H1 (cell line): ENCODE measurements around the gene GJB4. TPM values are rescaled to one million over a fixed set of nuclear protein-coding genes. Genes with fewer than 3 reads are reported as not detected.
A peak's percentile ranks its signal among the peaks of the same experiment; 100 is the strongest.

Experiments used
- CTCF ChIA-PET: fragments of 300-600 bp; sonication (Branson Sonifier 250); formaldehyde crosslinking; loops from one replicate; lab custom pipeline; 2021; ENCODE audit not compliant: partially characterized antibody; lab: Charles Lee
- POLR2A ChIA-PET: fragments of 300-600 bp; sonication (Branson Sonifier 250); formaldehyde crosslinking; loops from one replicate; lab custom pipeline; 2021; ENCODE audit warnings: inconsistent platforms; ENCODE audit not compliant: partially characterized antibody; lab: Charles Lee
- DNase-seq, 2 experiments: peaks; one replicate each; pipeline versions ENCODE4 v3.0.0 to v3.0.0-alpha.2; 2010 to 2022; ENCODE audit warnings: low spot score in 2 of 2, low read depth in 1 of 2, mixed read lengths in 1 of 2
- FAIRE-seq: peaks from 2 replicates; lab custom pipeline; 2011; peaks lifted over from hg19 to GRCh38; lab: Jason Lieb, UNC
- H2AFZ ChIP-seq: 2 replicates; pipeline ENCODE4 v1.8.1; 2012; ENCODE audit warnings: low read length, inconsistent platforms
- H2AK5ac ChIP-seq: 2 replicates; pipeline ENCODE4 v1.6.1; 2013; ENCODE audit warnings: low read depth, low read length
- H2BK120ac ChIP-seq: replicated peaks from 2 replicates; pipeline ENCODE3; 2013; ENCODE audit warnings: low read depth, low read length, inconsistent platforms
- H2BK12ac ChIP-seq: 2 replicates; pipeline ENCODE4 v1.6.1; 2013; ENCODE audit warnings: low read depth, low read length
- H2BK15ac ChIP-seq: 2 replicates; pipeline ENCODE4 v1.6.1; 2013; ENCODE audit warnings: low read length
- H2BK20ac ChIP-seq: 2 replicates; pipeline ENCODE4 v1.6.1; 2013; ENCODE audit warnings: low read length
- H2BK5ac ChIP-seq: 2 replicates; pipeline ENCODE4 v1.6.1; 2013; ENCODE audit warnings: low read depth, low read length
- H3K14ac ChIP-seq: 2 replicates; pipeline ENCODE4 v1.6.1; 2013; ENCODE audit warnings: inconsistent platforms; ENCODE audit not compliant: insufficient read length
- H3K18ac ChIP-seq: 2 replicates; pipeline ENCODE4 v1.6.1; 2013; ENCODE audit warnings: low read length; ENCODE audit errors: extremely low read depth
- H3K23ac ChIP-seq: 2 replicates; pipeline ENCODE4 v1.6.1; 2013; ENCODE audit warnings: inconsistent platforms; ENCODE audit not compliant: insufficient read length
- H3K23me2 ChIP-seq: 2 replicates; pipeline ENCODE4 v1.6.1; 2013; ENCODE audit warnings: low read depth, low read length
- H3K27ac ChIP-seq: 2 replicates; pipeline ENCODE4 v1.6.1; 2011; ENCODE audit warnings: low read depth, low read length, inconsistent platforms
- H3K27me3 ChIP-seq, 4 experiments: replicated peaks in 1 of 4; 1 replicate in 1 of 4; 2 replicates in 3 of 4; pipeline versions ENCODE4 v1.6.1 to v1.8.1; 2011 to 2013; ENCODE audit warnings: low read length in 3 of 4, mild to moderate bottlenecking in 3 of 4, inconsistent platforms in 2 of 4, mixed read lengths in 2 of 4, moderate library complexity in 1 of 4; ENCODE audit not compliant: control insufficient read depth in 3 of 4, insufficient read depth in 3 of 4; ENCODE audit errors: extremely low read depth in 1 of 4
- H3K36me3 ChIP-seq, 4 experiments: 2 replicates each; pipeline versions ENCODE4 v1.6.1 to v1.8.1; 2011 to 2013; ENCODE audit warnings: mild to moderate bottlenecking in 4 of 4, low read length in 3 of 4, moderate library complexity in 2 of 4, control low read depth in 1 of 4, inconsistent platforms in 1 of 4; ENCODE audit not compliant: insufficient read depth in 4 of 4, control insufficient read depth in 2 of 4
- H3K4ac ChIP-seq: replicated peaks from 2 replicates; pipeline ENCODE3; 2013; ENCODE audit warnings: low read length, low read depth, mixed read lengths, inconsistent platforms; ENCODE audit not compliant: insufficient read length
- H3K4me1 ChIP-seq, 4 experiments: replicated peaks in 1 of 4; 1 replicate in 1 of 4; 2 replicates in 3 of 4; pipeline versions ENCODE4 v1.6.1 to v1.8.1; 2011 to 2013; ENCODE audit warnings: low read length in 3 of 4, inconsistent platforms in 2 of 4, mixed read lengths in 1 of 4; ENCODE audit not compliant: insufficient read depth in 4 of 4, control insufficient read depth in 3 of 4
- H3K4me2 ChIP-seq, 2 experiments: 2 replicates each; pipeline versions ENCODE4 v1.6.1 to v1.8.1; 2011 to 2013; ENCODE audit warnings: low read depth in 2 of 2, low read length in 2 of 2, control low read depth in 1 of 2, inconsistent platforms in 1 of 2, mild to moderate bottlenecking in 1 of 2; ENCODE audit not compliant: insufficient read depth in 1 of 2
- H3K4me3 ChIP-seq, 4 experiments: fragments of 200-600, 300-600 bp in 1 of 4; sonication (generic), shearing (Covaris generic), sonication (Bioruptor Twin) in 1 of 4; 2 replicates each; pipeline versions ENCODE4 v1.5.1 to v1.8.1; 2011 to 2016; ENCODE audit warnings: low read length in 4 of 4, low read depth in 3 of 4, control low read depth in 2 of 4, inconsistent platforms in 2 of 4, mild to moderate bottlenecking in 2 of 4, mixed read lengths in 1 of 4, moderate library complexity in 1 of 4; ENCODE audit not compliant: insufficient read depth in 2 of 4; ENCODE audit errors: extremely low read depth in 1 of 4
- H3K56ac ChIP-seq: replicated peaks from 2 replicates; pipeline ENCODE3; 2013; ENCODE audit warnings: low read depth, mild to moderate bottlenecking, mixed read lengths, low read length, inconsistent platforms; ENCODE audit not compliant: insufficient read length
- H3K79me1 ChIP-seq: 2 replicates; pipeline ENCODE4 v1.6.1; 2013; ENCODE audit warnings: low read depth, low read length, control low read depth
- H3K79me2 ChIP-seq, 2 experiments: 2 replicates each; pipeline versions ENCODE4 v1.6.1 to v1.8.1; 2012 to 2013; ENCODE audit warnings: low read length in 2 of 2, mild to moderate bottlenecking in 2 of 2, inconsistent platforms in 1 of 2; ENCODE audit not compliant: insufficient read depth in 2 of 2, control insufficient read depth in 1 of 2
- H3K9ac ChIP-seq, 4 experiments: replicated peaks in 1 of 4; 1 replicate in 1 of 4; 2 replicates in 3 of 4; pipeline versions ENCODE4 v1.6.1 to v1.8.1; 2011 to 2013; ENCODE audit warnings: low read depth in 3 of 4, low read length in 3 of 4, control low read depth in 2 of 4, mild to moderate bottlenecking in 2 of 4, moderate library complexity in 2 of 4, inconsistent platforms in 1 of 4; ENCODE audit errors: extremely low read depth in 1 of 4
- H3K9me3 ChIP-seq, 2 experiments: 2 replicates each; pipeline versions ENCODE4 v1.6.1 to v1.8.1; 2012 to 2013; ENCODE audit warnings: mild to moderate bottlenecking in 2 of 2, moderate library complexity in 2 of 2, control low read depth in 1 of 2, inconsistent platforms in 1 of 2, low read depth in 1 of 2, low read length in 1 of 2, mixed read lengths in 1 of 2; ENCODE audit not compliant: insufficient read depth in 2 of 2
- H4K20me1 ChIP-seq, 2 experiments: replicated peaks in 1 of 2; 2 replicates each; pipeline versions ENCODE3 to v1.8.1; 2011 to 2013; ENCODE audit warnings: inconsistent platforms in 2 of 2, low read length in 2 of 2, mild to moderate bottlenecking in 1 of 2; ENCODE audit not compliant: insufficient read depth in 2 of 2, control insufficient read depth in 1 of 2
- H4K5ac ChIP-seq: 2 replicates; pipeline ENCODE4 v1.6.1; 2013; ENCODE audit warnings: low read length, low read depth, mixed read lengths, inconsistent platforms; ENCODE audit not compliant: insufficient read length
- H4K8ac ChIP-seq: 2 replicates; pipeline ENCODE4 v1.8.0; 2013; ENCODE audit warnings: mild to moderate bottlenecking, moderate library complexity, low read length, inconsistent platforms; ENCODE audit not compliant: insufficient read depth; ENCODE audit errors: extremely low read depth
- H4K91ac ChIP-seq: replicated peaks from 2 replicates; pipeline ENCODE3; 2013; ENCODE audit warnings: low read length, mixed read lengths, inconsistent platforms; ENCODE audit not compliant: insufficient read length
- ATF3 ChIP-seq: IDR thresholded peaks from 2 replicates; pipeline ENCODE4 v1.6.1; 2011; ENCODE audit warnings: low read depth, mild to moderate bottlenecking, low read length; ENCODE audit not compliant: insufficient read depth
- CBX5 ChIP-seq: fragments of 300-800, 300-1000 bp; sonication (generic); IDR thresholded peaks from 2 replicates; pipeline ENCODE4 v1.7.1; 2016; ENCODE audit warnings: antibody characterized with exemption, low read length, low read depth
- E2F6 ChIP-seq: IDR thresholded peaks from 2 replicates; pipeline ENCODE4 v1.6.1; 2012; ENCODE audit warnings: inconsistent platforms
- FOSL1 ChIP-seq: IDR thresholded peaks from 2 replicates; pipeline ENCODE4 v1.6.1; 2011; ENCODE audit warnings: mild to moderate bottlenecking, low read depth, low read length, moderate library complexity; ENCODE audit not compliant: insufficient read depth
- GABPA ChIP-seq: IDR thresholded peaks from 2 replicates; pipeline ENCODE4 v1.6.1; 2011; ENCODE audit warnings: mild to moderate bottlenecking, low read length, moderate library complexity, borderline replicate concordance; ENCODE audit not compliant: insufficient read depth
- HDAC2 ChIP-seq, 2 experiments: fragments of 300-600 bp in 1 of 2; sonication (generic) in 1 of 2; IDR thresholded peaks; 2 replicates each; pipeline ENCODE4 v1.6.1; 2011 to 2012; ENCODE audit warnings: low read depth in 2 of 2, low read length in 2 of 2, mild to moderate bottlenecking in 2 of 2, moderate library complexity in 2 of 2, borderline replicate concordance in 1 of 2, inconsistent platforms in 1 of 2
- KDM4A ChIP-seq: IDR thresholded peaks from one replicate; pipeline ENCODE4 v1.7.1; 2012; ENCODE audit warnings: low read depth, mild to moderate bottlenecking, moderate library complexity, low read length, inconsistent platforms; ENCODE audit not compliant: severe bottlenecking
- PHF8 ChIP-seq: fragments of 200-600 bp; sonication (generic); conservative IDR thresholded peaks from 2 replicates; pipeline ENCODE4 v1.7.1; 2012; ENCODE audit warnings: low read depth, mild to moderate bottlenecking, inconsistent platforms, low read length, moderate library complexity
- SIX5 ChIP-seq: IDR thresholded peaks from 2 replicates; pipeline ENCODE4 v1.6.1; 2011; ENCODE audit warnings: mild to moderate bottlenecking, low read depth, low read length
- WGBS, 2 experiments: shearing (Covaris generic) in 1 of 2; methylation state at CpG; one replicate each; pipeline versions ENCODE4 v1.1.6 to v1.1.7; 2013 to 2015; ENCODE audit warnings: low lambda C conversion rate in 2 of 2, mixed read lengths in 2 of 2, inconsistent platforms in 1 of 2, low coverage in 1 of 2, missing lambda C conversion rate in 1 of 2; ENCODE audit not compliant: insufficient replicate concordance in 2 of 2, insufficient coverage in 1 of 2, insufficient read length in 1 of 2; ENCODE audit errors: extremely low coverage in 1 of 2, missing lambda C conversion rate in 1 of 2; 5-methylcytosine and 5-hydroxymethylcytosine counted together
- polyA plus RNA-seq, 7 experiments: library from polyadenylated mRNA; depleted of rRNA in 3 of 7; stranded (reverse) in 5 of 7; unstranded in 2 of 7; fragments of >200 nt in 5 of 7; fragments of 200-250 nt in 2 of 7; gene quantifications; 1 replicate in 5 of 7; 2 replicates in 1 of 7; 4 replicates in 1 of 7; pipeline versions ENCODE4 v1.2.1 to v1.2.3, GENCODE V29; 2011 to 2013; ENCODE audit warnings: missing spikeins in 2 of 7, mixed read lengths in 2 of 7
- total RNA-seq: library from RNA; stranded (reverse); fragmentation: NEBNext Ultra II Directional; extraction: Animal tissue kit (Norgen Biotek cat#: 25700); gene quantifications from 2 replicates; pipeline ENCODE4 v1.2.1, GENCODE V29; 2021

The GJB4 gene
- total and polyA plus RNA-seq, 2 of the 8 experiments (the other 6 are each of a cell fraction or from before 2014, with no cell fraction given) = 0.20 to 0.41 TPM

- H3K23ac ChIP-seq = no peak overlapping the region
- H3K9ac ChIP-seq = no peak overlapping the region
- H2AFZ ChIP-seq = no peak overlapping the region
- no peak for FAIRE-seq
- no peak overlapping the region for H4K91ac ChIP-seq
- ChIA-PET CTCF (interaction anchor here (1.2 kb wide), 1 partner anchor 10 kb away, joined by 5 read pairs; no protein-coding TSS in a partner anchor), POLR2A (no interaction called here)
- H3K27me3 ChIP-seq = peaks cover 0 to 18% (median 7%) of the 10 kb centered on the region in 4 experiments; a peak in 5 of 7 replicates
- no peak overlapping the region for H3K4me3 ChIP-seq
- WGBS, 2 experiments = 100% methylated on average over 3 of the region's 3 CpGs; no CpG with 5 or more reads in 1 of the 2 experiments
- H3K79me2 ChIP-seq = no peaks in the 10 kb centered on the region
- no peak overlapping the region for H4K5ac ChIP-seq
- no peak overlapping the region for H3K56ac ChIP-seq
- no peak overlapping the region for H3K4me2 ChIP-seq
- H3K4me1 ChIP-seq = peaks cover 0 to 7% (median 2%) of the 10 kb centered on the region in 4 experiments; a peak in 3 of 7 replicates
- H2BK15ac ChIP-seq = no peak overlapping the region
- H3K4ac ChIP-seq = no peak overlapping the region
- H3K14ac ChIP-seq = no peak overlapping the region
- no peaks in the 10 kb centered on the region for H3K79me1 ChIP-seq
- H3K18ac ChIP-seq = no peak overlapping the region
- H3K36me3 ChIP-seq = no peaks in the 10 kb centered on the region
- H3K23me2 ChIP-seq = peaks cover 14% of the 10 kb centered on the region; the same call in 1 of the 2 replicates
- H3K27ac ChIP-seq = no peak overlapping the region
- no peaks in the 10 kb centered on the region for H3K9me3 ChIP-seq
- no peak overlapping the region for H4K8ac ChIP-seq
- H2BK12ac ChIP-seq = 0 out of 2 replicates have a peak overlapping the region, but pooled peaks have one; percentile 17
- DNase-seq = no peak
- 0 out of 2 replicates have a peak overlapping the region, but pooled peaks have one; percentile 8 for H2BK5ac ChIP-seq
- H2BK120ac ChIP-seq = no peak overlapping the region
- no peak for TF ChIP-seq ATF3
- no peak for TF ChIP-seq CBX5
- TF ChIP-seq KDM4A = no peak
- TF ChIP-seq FOSL1 = no peak
- no peak for TF ChIP-seq GABPA
- TF ChIP-seq E2F6 = no peak
- no peak for TF ChIP-seq PHF8
- TF ChIP-seq SIX5 = no peak
- TF ChIP-seq HDAC2 (IDR thresholded peaks at IDR 0.05; ENCODE audit: borderline replicate concordance in 1 of 2, low read depth in 2 of 2, low read length in 2 of 2) = no peak
- H2AK5ac ChIP-seq = no peak overlapping the region
- H2BK20ac ChIP-seq = no peak overlapping the region
- H4K20me1 ChIP-seq = no peaks in the 10 kb centered on the region
Observed at GRCh38 chr1:34776911-34777310, 17.4 kb downstream of the GJB4 start.
